ENCODE data around the gene C16orf96.

Gene C16orf96

GRCh38 chr16:4533490-4533889, 22.6 kb upstream of the C16orf96 start:
- no peak for TF ChIP-seq NFIC (IDR thresholded peaks at IDR 0.05)
- TF ChIP-seq REST (IDR thresholded peaks at IDR 0.05; ENCODE audit: low read depth): no peak

- no peak for TF ChIP-seq TAF1 (IDR thresholded peaks at IDR 0.05; ENCODE audit: low read depth)
- TF ChIP-seq TCF12 (IDR thresholded peaks at IDR 0.05; ENCODE audit: low read depth): no peak
- TF ChIP-seq YY1 (IDR thresholded peaks at IDR 0.05; ENCODE audit: low read depth): no peak
- no peak for TF ChIP-seq EP300 (IDR thresholded peaks at IDR 0.05; ENCODE audit: borderline replicate concordance)
- no peak for TF ChIP-seq NFIC (IDR thresholded peaks at IDR 0.05)
These were observed 21.9 kb upstream of the C16orf96 start for GRCh38 chr16:4534151-4534790.

- TF ChIP-seq EGR1 (IDR thresholded peaks at IDR 0.05): no peak
- TF ChIP-seq NFIC (IDR thresholded peaks at IDR 0.05): no peak
- no peak for TF ChIP-seq CEBPB (IDR thresholded peaks at IDR 0.05)
- no peak for TF ChIP-seq TAF1 (IDR thresholded peaks at IDR 0.05; ENCODE audit: low read depth)
- no peak for TF ChIP-seq YY1 (IDR thresholded peaks at IDR 0.05; ENCODE audit: low read depth)
- no peak for TF ChIP-seq CREB1 (IDR thresholded peaks at IDR 0.05; ENCODE audit: low read depth)
- no peak for TF ChIP-seq TCF12 (IDR thresholded peaks at IDR 0.05; ENCODE audit: low read depth)
- TF ChIP-seq RAD21 (IDR thresholded peaks at IDR 0.05; ENCODE audit: low read depth): no peak
- no peak for TF ChIP-seq USF1 (IDR thresholded peaks at IDR 0.05)
These were observed 20.5 kb upstream of the C16orf96 start for GRCh38 chr16:4535627-4536108.

- TF ChIP-seq CEBPB (IDR thresholded peaks at IDR 0.05) (no peak), RAD21 (IDR thresholded peaks at IDR 0.05; ENCODE audit: low read depth) (no peak), USF1 (IDR thresholded peaks at IDR 0.05) (no peak), TEAD4 (IDR thresholded peaks at IDR 0.05) (no peak), REST (IDR thresholded peaks at IDR 0.05; ENCODE audit: low read depth) (no peak), MAX (IDR thresholded peaks at IDR 0.05) (no peak), TAF1 (IDR thresholded peaks at IDR 0.05; ENCODE audit: low read depth) (no peak), FOXM1 (IDR thresholded peaks at IDR 0.05; ENCODE audit: borderline replicate concordance, low read depth) (no peak), EP300 (IDR thresholded peaks at IDR 0.05; ENCODE audit: borderline replicate concordance) (no peak), NFIC (IDR thresholded peaks at IDR 0.05) (no peak), CREB1 (IDR thresholded peaks at IDR 0.05; ENCODE audit: low read depth) (no peak), ZBTB7A (IDR thresholded peaks at IDR 0.05; ENCODE audit: low read depth) (no peak), YY1 (IDR thresholded peaks at IDR 0.05; ENCODE audit: low read depth) (no peak), TCF12 (IDR thresholded peaks at IDR 0.05; ENCODE audit: low read depth) (no peak)
These were observed 19.6 kb upstream of the C16orf96 start for GRCh38 chr16:4536391-4537106.

GRCh38 chr16:4537376-4538343, 18.5 kb upstream of the C16orf96 start:
- TF ChIP-seq TEAD4 (IDR thresholded peaks at IDR 0.05): no peak
- TF ChIP-seq CREB1 (IDR thresholded peaks at IDR 0.05; ENCODE audit: low read depth): no peak
- no peak for TF ChIP-seq CEBPB (IDR thresholded peaks at IDR 0.05)
- TF ChIP-seq REST (IDR thresholded peaks at IDR 0.05; ENCODE audit: low read depth): no peak
- no peak for TF ChIP-seq EP300 (IDR thresholded peaks at IDR 0.05; ENCODE audit: borderline replicate concordance)
- no peak for TF ChIP-seq EGR1 (IDR thresholded peaks at IDR 0.05)
- TF ChIP-seq USF1 (IDR thresholded peaks at IDR 0.05): no peak
- TF ChIP-seq NFIC (IDR thresholded peaks at IDR 0.05): no peak
